HFFc6 (cell line): Measurements from ENCODE around the gene PHACTR1. TPM values are rescaled to one million over a fixed set of nuclear protein-coding genes. Genes with fewer than 3 reads are reported as not detected.

ENCODE experiments used
- DNase-seq: peaks from one replicate; pipeline ENCODE4 v3.0.0-alpha.2; 2018
- H3K27ac Mint-ChIP-seq: 2 replicates; pipeline ENCODE4 v1.8.0; 2020; ENCODE audit warnings: mild to moderate bottlenecking, mixed read lengths
- H3K27me3 Mint-ChIP-seq: 2 replicates; pipeline ENCODE4 v1.8.0; 2021; ENCODE audit warnings: mild to moderate bottlenecking, moderate library complexity, mixed read lengths; ENCODE audit not compliant: insufficient read depth
- H3K36me3 Mint-ChIP-seq: 2 replicates; pipeline ENCODE4 v1.8.0; 2021; ENCODE audit warnings: low read depth, mixed read lengths
- H3K4me1 Mint-ChIP-seq: 2 replicates; pipeline ENCODE4 v1.8.0; 2020; ENCODE audit warnings: low read depth, mixed read lengths
- H3K4me3 Mint-ChIP-seq: 2 replicates; pipeline ENCODE4 v1.8.0; 2020; ENCODE audit warnings: mild to moderate bottlenecking, moderate library complexity, mixed read lengths
- H3K9me3 Mint-ChIP-seq: 2 replicates; pipeline ENCODE4 v1.8.0; 2020; ENCODE audit warnings: mild to moderate bottlenecking, mixed read lengths
- CTCF ChIP-seq: fragments of 200-600 bp; sonication (generic); IDR thresholded peaks from 2 replicates; pipeline ENCODE4 v1.5.0; 2021; ENCODE audit warnings: antibody characterized with exemption, mild to moderate bottlenecking
- total RNA-seq, 6 experiments: library from RNA; stranded (reverse); fragmentation: NEBNext Ultra II Directional; extraction: Animal tissue kit (Norgen Biotek cat#: 25700); gene quantifications; 2 replicates in 1 of 6; 3 replicates in 5 of 6; pipeline ENCODE4 v1.2.3, GENCODE V29; 2021

Gene PHACTR1
- total RNA-seq, 6 experiments from 2014 or later, result 2.5 to 4.7 (median 3.9) TPM

GRCh38 chr6:13117570-13117969, 401.0 kb downstream of the PHACTR1 start:
- Mint-ChIP-seq H3K27ac (no peak overlapping the region), H3K36me3 (no peaks in the 10 kb centered on the region), H3K27me3 (peaks cover 3% of the 10 kb centered on the region; the same call in 1 of the 2 replicates), H3K4me1 (no peaks in the 10 kb centered on the region; the same call in 1 of the 2 replicates), H3K9me3 (no peaks in the 10 kb centered on the region), H3K4me3 (no peak overlapping the region)
- DNase-seq, result no peak
- no peak for TF ChIP-seq CTCF

- H3K27me3 Mint-ChIP-seq, result peaks cover 3% of the 10 kb centered on the region; the same call in 1 of the 2 replicates
- TF ChIP-seq CTCF, result no peak
Measured at GRCh38 chr6:13119549-13119948, 403.0 kb downstream of the PHACTR1 start.

GRCh38 chr6:13120483-13121482, 404.2 kb downstream of the PHACTR1 start:
- no peaks in the 10 kb centered on the region for H3K9me3 Mint-ChIP-seq
- no peaks in the 10 kb centered on the region for H3K36me3 Mint-ChIP-seq
- H3K4me1 Mint-ChIP-seq, result peaks cover 7% of the 10 kb centered on the region; the same call in 1 of the 2 replicates
- no peak overlapping the region for H3K27ac Mint-ChIP-seq
- H3K27me3 Mint-ChIP-seq, result peaks cover 3% of the 10 kb centered on the region; the same call in 1 of the 2 replicates
- TF ChIP-seq CTCF, result no peak
- no peak overlapping the region for H3K4me3 Mint-ChIP-seq
- no peak for DNase-seq

More at GRCh38 chr6:13119549-13119948, 403.0 kb downstream of the PHACTR1 start:
- Mint-ChIP-seq H3K36me3 (no peaks in the 10 kb centered on the region), H3K4me1 (peaks cover 7% of the 10 kb centered on the region; the same call in 1 of the 2 replicates), H3K9me3 (no peaks in the 10 kb centered on the region), H3K27ac (no peak overlapping the region), H3K4me3 (no peak overlapping the region)
- DNase-seq, result no peak

GRCh38 chr6:13124131-13124530, 407.6 kb downstream of the PHACTR1 start:
- no peak for TF ChIP-seq CTCF
- Mint-ChIP-seq H3K4me3 (no peak overlapping the region), H3K27ac (no peak overlapping the region), H3K36me3 (no peaks in the 10 kb centered on the region), H3K9me3 (peaks cover 3% of the 10 kb centered on the region; the same call in 1 of the 2 replicates), H3K4me1 (peaks cover 7% of the 10 kb centered on the region; the same call in 1 of the 2 replicates), H3K27me3 (peaks cover 3% of the 10 kb centered on the region)
- no peak for DNase-seq

GRCh38 chr6:13125841-13126240, 409.3 kb downstream of the PHACTR1 start:
- Mint-ChIP-seq H3K9me3 (peaks cover 3% of the 10 kb centered on the region; the same call in 1 of the 2 replicates), H3K27ac (no peak overlapping the region), H3K27me3 (peaks cover 2% of the 10 kb centered on the region), H3K4me1 (peaks cover 7% of the 10 kb centered on the region; the same call in 1 of the 2 replicates), H3K36me3 (no peaks in the 10 kb centered on the region), H3K4me3 (no peak overlapping the region)
- no peak for DNase-seq
- no peak for TF ChIP-seq CTCF
